Brain microvascular endothelial cell (primary cell): ENCODE measurements around the gene ERC2.

ENCODE experiments used
- DNase-seq: peaks from one replicate; pipeline ENCODE4 v3.0.0-alpha.2; 2020
- H3K27ac ChIP-seq: fragments of 250-450 bp; sonication (Bioruptor Pico); 2 replicates; pipeline ENCODE4 v1.5.1; 2020; ENCODE audit warnings: mild to moderate bottlenecking, moderate library complexity
- H3K27me3 ChIP-seq: fragments of 250-450 bp; sonication (Bioruptor Pico); replicated peaks from 2 replicates; pipeline ENCODE4 v1.5.1; 2020; ENCODE audit warnings: mild to moderate bottlenecking
- H3K36me3 ChIP-seq: fragments of 250-450 bp; sonication (Bioruptor Pico); replicated peaks from 2 replicates; pipeline ENCODE4 v1.5.1; 2020; ENCODE audit warnings: mild to moderate bottlenecking
- H3K4me3 ChIP-seq: 2 replicates; pipeline ENCODE4 v1.5.1; 2011; ENCODE audit warnings: low read depth, mild to moderate bottlenecking, control low read depth, low read length, moderate library complexity
- CTCF ChIP-seq: IDR thresholded peaks from 2 replicates; pipeline ENCODE4 v1.5.1; 2011; ENCODE audit warnings: low read depth, mild to moderate bottlenecking, moderate library complexity, low read length, control low read depth, inconsistent platforms; ENCODE audit errors: missing control alignments
- in situ Hi-C: cut with HindIII; loops from 2 replicates; pipeline ENCODE4 v1.10.0; 2017; ENCODE audit warnings: low sequenced_read_pairs, low pct_ligation_motif_present

The ERC2 gene

GRCh38 chr3:55697177-55697865 is 770.9 kb downstream of the ERC2 start:
- H3K36me3 ChIP-seq = no peaks in the 10 kb centered on the region
- DNase-seq = no peak
- in situ Hi-C loops = no loop called here
- TF ChIP-seq CTCF = no peak
- no peak overlapping the region for H3K4me3 ChIP-seq
- H3K27me3 ChIP-seq = no peaks in the 10 kb centered on the region
- no peak overlapping the region for H3K27ac ChIP-seq

GRCh38 chr3:55692957-55693558 is 775.2 kb downstream of the ERC2 start:
- Histone ChIP-seq H3K27me3 (no peaks in the 10 kb centered on the region), H3K27ac (no peak overlapping the region), H3K4me3 (no peak overlapping the region), H3K36me3 (no peaks in the 10 kb centered on the region)
- in situ Hi-C loops = no loop called here
- no peak for TF ChIP-seq CTCF
- peak; percentile 65 for DNase-seq

DNA sequence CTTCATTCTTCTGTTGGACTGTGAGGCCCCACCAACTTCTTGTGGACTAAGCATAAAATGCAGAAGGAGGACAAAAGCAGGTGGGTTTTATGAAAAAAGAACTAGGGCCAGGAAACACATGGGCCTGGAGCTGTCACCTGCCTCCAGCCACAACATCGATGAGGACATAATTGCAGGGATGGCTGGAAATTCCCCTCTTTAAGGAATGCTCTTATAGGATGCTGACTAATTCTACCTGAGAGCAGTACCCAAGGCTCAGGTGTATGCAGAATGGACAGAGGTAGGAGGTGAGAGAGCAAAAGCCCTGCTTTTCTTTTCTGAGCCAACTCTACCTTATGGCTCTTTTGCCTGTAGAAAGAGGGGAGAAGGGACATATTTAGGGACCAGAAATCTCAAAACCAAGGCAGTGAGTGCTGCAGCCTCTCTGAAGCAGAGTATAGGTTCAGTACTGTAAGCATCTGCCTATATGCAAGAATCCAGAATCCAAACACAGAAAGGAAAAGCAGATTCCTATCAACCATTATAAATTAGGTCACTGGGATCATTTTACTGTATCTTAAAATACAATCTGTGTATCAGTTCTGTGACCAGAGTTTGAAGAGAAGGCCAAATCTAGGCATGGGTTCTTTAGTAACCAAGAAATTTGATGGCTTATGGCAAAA is 775.8 kb downstream of the ERC2 start:
- Histone ChIP-seq H3K36me3 (no peaks in the 10 kb centered on the region), H3K27ac (no peak overlapping the region), H3K27me3 (no peaks in the 10 kb centered on the region), H3K4me3 (no peak overlapping the region)
- no peak for DNase-seq
- TF ChIP-seq CTCF = no peak
- in situ Hi-C loops = no loop called here

DNA sequence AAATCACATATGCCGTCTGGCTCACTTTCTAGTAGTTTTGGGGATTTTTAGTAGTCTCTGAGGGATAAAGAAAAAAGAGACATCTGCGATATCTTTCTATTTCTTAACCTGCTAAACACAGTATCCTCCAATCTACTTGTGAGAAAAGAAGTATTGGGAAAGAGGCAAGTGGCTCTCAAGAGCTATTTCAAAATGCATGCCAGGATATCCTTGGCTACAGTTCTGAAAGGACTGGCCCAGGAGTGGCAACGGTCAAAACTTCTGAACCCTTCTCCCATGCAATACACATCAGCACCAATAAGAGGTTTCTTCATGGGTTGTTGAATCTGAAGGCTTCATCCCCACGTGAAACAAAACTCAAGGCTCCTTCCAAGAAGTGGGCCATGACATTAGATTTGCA is 777.1 kb downstream of the ERC2 start:
- Histone ChIP-seq H3K27ac (no peak overlapping the region), H3K36me3 (no peaks in the 10 kb centered on the region), H3K4me3 (no peak overlapping the region), H3K27me3 (no peaks in the 10 kb centered on the region)
- no peak for DNase-seq
- in situ Hi-C loops = no loop called here
- TF ChIP-seq CTCF = no peak

GRCh38 chr3:55690726-55691125 is 777.5 kb downstream of the ERC2 start:
- no peak for TF ChIP-seq CTCF
- Histone ChIP-seq H3K4me3 (no peak overlapping the region), H3K27ac (no peak overlapping the region), H3K36me3 (no peaks in the 10 kb centered on the region), H3K27me3 (no peaks in the 10 kb centered on the region)
- in situ Hi-C loops = no loop called here
- no peak for DNase-seq

GRCh38 chr3:55690177-55690576 is 778.1 kb downstream of the ERC2 start:
- no peak for DNase-seq
- Histone ChIP-seq H3K4me3 (no peak overlapping the region), H3K27ac (no peak overlapping the region), H3K27me3 (no peaks in the 10 kb centered on the region), H3K36me3 (no peaks in the 10 kb centered on the region)
- TF ChIP-seq CTCF = no peak
- in situ Hi-C loops = no loop called here
